Anterior cingulate cortex (tissue), 58 donors: ENCODE data around the gene EDEM1.
A peak's percentile ranks its signal among the peaks of the same experiment; 100 is the strongest.
"Not testable (repeated sequence)": the region's sequence is repeated elsewhere in the genome, so short reads cannot be mapped to it uniquely, and the experiment has no call there.

Experiments
- DNase-seq, 58 donors: peaks; one replicate each; lab custom pipeline; 2025; lab: John Stamatoyannopoulos, UW

Gene EDEM1

GRCh38 chr3:5187156-5187919, at the start of gene EDEM1:
EDEM1 (plus strand) TSS chr3:5187707; CDS start chr3:5187806, 99 bp downstream.
- peak; percentile 38 to 98 (median 93) for DNase-seq

GRCh38 chr3:5138214-5138981, 49.1 kb upstream of the EDEM1 start:
- DNase-seq = peak in 2 of 58 donors; percentile 4 to 8

- DNase-seq = no peak
Observed at GRCh38 chr3:5140230-5140621, 47.3 kb upstream of the EDEM1 start.

GRCh38 chr3:5140839-5141238, 46.7 kb upstream of the EDEM1 start:
- no peak for DNase-seq

- DNase-seq = no peak
Observed at GRCh38 chr3:5141760-5142159, 45.7 kb upstream of the EDEM1 start.

- no peak for DNase-seq
Observed at GRCh38 chr3:5143464-5143863, 44.0 kb upstream of the EDEM1 start.

- peak in 1 of 58 donors; percentile 2 for DNase-seq
Observed at GRCh38 chr3:5144316-5144994, 43.1 kb upstream of the EDEM1 start.

- no peak for DNase-seq
Observed at GRCh38 chr3:5145120-5145519, 42.4 kb upstream of the EDEM1 start.

GRCh38 chr3:5147152-5147551, 40.4 kb upstream of the EDEM1 start:
- DNase-seq = not testable (repeated sequence)

GRCh38 chr3:5149306-5149880, 38.1 kb upstream of the EDEM1 start:
- no peak for DNase-seq

- no peak for DNase-seq
Observed at GRCh38 chr3:5151586-5151985, 35.9 kb upstream of the EDEM1 start.

- DNase-seq = no peak
Observed at GRCh38 chr3:5153074-5153473, 34.4 kb upstream of the EDEM1 start.

GRCh38 chr3:5155241-5155640, 32.3 kb upstream of the EDEM1 start:
- no peak for DNase-seq

- DNase-seq = no peak
Observed at GRCh38 chr3:5160321-5160720, 27.2 kb upstream of the EDEM1 start.

- DNase-seq = no peak
Observed at GRCh38 chr3:5160940-5161858, 26.3 kb upstream of the EDEM1 start.

GRCh38 chr3:5162102-5162501, 25.4 kb upstream of the EDEM1 start:
- DNase-seq = no peak

GRCh38 chr3:5165698-5166097, 21.8 kb upstream of the EDEM1 start:
- no peak for DNase-seq

- DNase-seq = no peak
Observed at GRCh38 chr3:5166846-5167245, 20.7 kb upstream of the EDEM1 start.

- DNase-seq = no peak
Observed at GRCh38 chr3:5168110-5168509, 19.4 kb upstream of the EDEM1 start.

GRCh38 chr3:5169807-5170206, 17.7 kb upstream of the EDEM1 start:
- no peak for DNase-seq
